Neural progenitor cell (in vitro differentiated cells): ENCODE data around the gene RBM33.

Source experiments
- EZH2 ChIP-seq: fragments of 200-600 bp; sonication (generic); IDR thresholded peaks from 2 replicates; pipeline ENCODE4 v1.6.1; 2017; ENCODE audit warnings: antibody characterized with exemption, mild to moderate bottlenecking, moderate library complexity
- EZH2phosphoT487 ChIP-seq: fragments of 200-600 bp; sonication (generic); IDR thresholded peaks from 2 replicates; pipeline ENCODE4 v1.6.1; 2017; ENCODE audit warnings: antibody characterized with exemption

DNA sequence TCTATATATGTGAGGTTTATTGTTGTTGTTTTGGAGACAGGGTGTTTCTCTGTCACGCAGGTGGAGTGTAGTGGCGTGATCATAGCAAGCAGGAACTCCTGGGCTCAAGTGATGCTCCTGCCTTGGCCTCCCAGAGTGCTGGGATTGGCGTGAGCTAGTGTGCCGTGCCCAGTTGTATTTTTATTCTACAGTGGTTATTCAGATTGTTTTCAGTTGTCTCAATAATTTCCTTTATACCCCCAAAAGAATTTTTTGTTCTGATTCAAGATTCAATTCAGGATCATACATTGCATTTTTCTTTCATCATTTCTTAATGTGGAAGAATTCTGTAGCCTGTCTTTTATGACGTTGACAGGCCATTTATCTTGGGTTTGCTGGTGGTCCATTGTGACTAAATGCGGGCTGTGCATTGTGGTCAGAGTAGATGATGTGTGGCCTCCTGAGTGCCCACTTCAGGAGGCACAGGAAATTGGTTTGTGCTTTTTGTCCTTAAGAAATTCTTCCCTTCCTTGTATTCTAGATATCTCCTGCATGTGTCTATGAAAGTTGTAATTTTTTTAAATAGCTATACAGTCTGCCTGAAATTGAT, 22.9 kb downstream of the RBM33 start:
- TF ChIP-seq EZH2 (no peak), EZH2phosphoT487 (no peak)
